Naive B cell (primary cell): ENCODE measurements around the gene LMX1B. TPM values are rescaled to one million over a fixed set of nuclear protein-coding genes. Genes with fewer than 3 reads are reported as not detected.
A peak's percentile ranks its signal among the peaks of the same experiment; 100 is the strongest.

ENCODE experiments used
- ATAC-seq, 2 donors: fragments of 150-1000 bp; cut with Tn5 transposase; 2 replicates each; pipeline ENCODE4 v1.10.0; 2021; ENCODE audit warnings: low read depth in 2 of 2, mild to moderate bottlenecking in 2 of 2, moderate library complexity in 2 of 2
- DNase-seq: peaks from one replicate; pipeline ENCODE4 v3.0.0; 2022
- H3K27ac Mint-ChIP-seq, 6 donors: one replicate each; pipeline ENCODE4 v1.8.0; 2020 to 2022; ENCODE audit warnings: mild to moderate bottlenecking in 6 of 6, mixed read lengths in 6 of 6, moderate library complexity in 5 of 6, inconsistent platforms in 2 of 6
- H3K27me3 Mint-ChIP-seq, 3 donors: one replicate each; pipeline ENCODE4 v1.8.0; 2021 to 2022; ENCODE audit warnings: mixed read lengths in 3 of 3, mild to moderate bottlenecking in 1 of 3
- H3K36me3 Mint-ChIP-seq, 2 donors: one replicate each; pipeline ENCODE4 v1.8.0; 2020 to 2022; ENCODE audit warnings: mixed read lengths in 2 of 2, inconsistent platforms in 1 of 2, mild to moderate bottlenecking in 1 of 2
- H3K4me1 Mint-ChIP-seq, 3 donors: one replicate each; pipeline ENCODE4 v1.8.0; 2020 to 2022; ENCODE audit warnings: mixed read lengths in 3 of 3, inconsistent platforms in 1 of 3, mild to moderate bottlenecking in 1 of 3, moderate library complexity in 1 of 3
- H3K4me3 Mint-ChIP-seq, 8 donors: one replicate each; pipeline ENCODE4 v1.8.0; 2020 to 2022; ENCODE audit warnings: mild to moderate bottlenecking in 8 of 8, mixed read lengths in 8 of 8, moderate library complexity in 8 of 8, inconsistent platforms in 2 of 8
- H3K9me3 Mint-ChIP-seq, 7 donors: one replicate each; pipeline ENCODE4 v1.8.0; 2020 to 2022; ENCODE audit warnings: mixed read lengths in 7 of 7, mild to moderate bottlenecking in 5 of 7, inconsistent platforms in 2 of 7, moderate library complexity in 1 of 7
- polyA plus RNA-seq, 6 donors: library from polyadenylated mRNA; unstranded; fragments of 300-500 nt; fragmentation: Illumina TruSeq; gene quantifications; one replicate each; pipeline ENCODE4 v1.2.3, GENCODE V29; 2021; ENCODE audit warnings: low read depth in 6 of 6

Gene LMX1B
- polyA plus RNA-seq, 6 donors from 2014 or later = not detected

DNA sequence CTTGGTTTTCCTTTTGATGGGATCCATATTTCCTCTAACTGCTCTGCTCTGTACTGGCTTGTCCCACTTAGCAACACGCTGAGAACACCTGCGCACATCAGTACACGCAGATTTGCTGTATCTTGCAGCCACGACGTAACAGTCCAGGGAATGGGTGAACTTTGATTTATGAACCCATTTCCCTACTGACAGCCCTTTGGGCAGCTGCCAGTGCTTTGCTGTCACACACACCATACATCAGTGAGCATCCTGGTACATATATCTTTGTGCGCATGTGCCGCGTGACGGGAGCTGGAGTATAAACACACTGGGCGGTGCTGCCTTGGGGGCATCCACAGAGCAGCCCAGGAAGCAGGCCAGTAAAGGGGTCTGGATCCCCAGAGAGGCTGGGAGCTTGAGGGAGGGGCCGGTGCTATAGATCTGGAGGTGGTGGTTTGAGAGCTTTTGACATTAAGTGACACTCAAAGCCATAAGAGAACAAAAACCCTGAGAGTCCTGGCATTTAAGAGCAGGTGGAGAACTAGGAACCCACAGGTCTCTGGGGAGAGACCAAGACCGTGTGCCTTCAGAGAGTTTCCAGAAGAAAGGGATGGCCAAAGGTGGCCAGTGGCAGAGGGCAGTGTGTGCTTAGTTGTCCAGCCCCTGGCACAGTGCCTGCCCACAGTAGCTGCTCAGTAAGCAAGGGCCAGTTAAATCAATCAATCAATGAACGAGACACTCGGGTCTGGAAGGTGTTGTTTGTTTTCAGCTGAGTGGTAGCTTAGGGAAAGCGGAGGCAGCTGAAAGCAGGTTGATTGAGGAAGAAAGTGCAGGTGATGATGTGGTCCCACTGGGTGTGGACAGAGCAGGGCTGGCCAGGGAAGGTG lies 53.7 kb downstream of the LMX1B start:
- peak overlapping the region in 1 of 8 donors; percentile 11 for H3K4me3 Mint-ChIP-seq
- H3K4me1 Mint-ChIP-seq = peaks cover 8 to 26% (median 17%) of the 10 kb centered on the region in 3 donors
- H3K27me3 Mint-ChIP-seq = peaks cover 13 to 46% (median 22%) of the 10 kb centered on the region in 3 donors
- no peaks in the 10 kb centered on the region for H3K36me3 Mint-ChIP-seq
- ATAC-seq (no peak), DNase-seq (no peak)
- H3K9me3 Mint-ChIP-seq = no peaks in the 10 kb centered on the region
- peak overlapping the region in 1 of 6 donors; percentile 70 for H3K27ac Mint-ChIP-seq

DNA sequence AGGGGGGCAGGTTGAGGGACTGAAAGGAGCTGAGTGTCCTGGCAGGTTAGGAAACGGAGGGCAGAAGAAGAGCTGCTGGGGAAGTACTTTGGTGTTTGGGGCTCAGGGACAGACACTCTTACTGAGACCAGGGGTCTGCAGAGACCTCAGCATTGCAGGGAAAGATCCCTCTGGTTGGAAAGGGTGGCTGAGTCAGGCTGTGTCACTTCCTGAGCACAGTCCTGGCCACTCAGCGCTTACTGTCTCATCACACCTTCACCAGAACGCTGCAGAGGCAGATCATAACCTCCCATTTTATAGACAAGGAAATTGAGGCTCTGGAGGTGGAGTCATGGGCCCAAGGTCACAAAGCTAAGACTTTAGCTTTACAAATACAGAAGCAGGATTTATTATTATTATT lies 54.3 kb downstream of the LMX1B start:
- H3K36me3 Mint-ChIP-seq = no peaks in the 10 kb centered on the region
- H3K4me3 Mint-ChIP-seq = no peak overlapping the region
- peaks cover 13 to 44% (median 25%) of the 10 kb centered on the region in 3 donors for H3K27me3 Mint-ChIP-seq
- ATAC-seq = no peak
- H3K9me3 Mint-ChIP-seq = no peaks in the 10 kb centered on the region
- DNase-seq = no peak
- H3K27ac Mint-ChIP-seq = no peak overlapping the region
- H3K4me1 Mint-ChIP-seq = peaks cover 8 to 26% (median 17%) of the 10 kb centered on the region in 3 donors

GRCh38 chr9:126669108-126669507 lies 55.4 kb downstream of the LMX1B start:
- no peak overlapping the region for H3K4me3 Mint-ChIP-seq
- peaks cover 8 to 23% (median 17%) of the 10 kb centered on the region in 3 donors for H3K4me1 Mint-ChIP-seq
- no peak overlapping the region for H3K27ac Mint-ChIP-seq
- H3K9me3 Mint-ChIP-seq = no peaks in the 10 kb centered on the region
- DNase-seq = no peak
- H3K36me3 Mint-ChIP-seq = no peaks in the 10 kb centered on the region
- peaks cover 18 to 46% (median 36%) of the 10 kb centered on the region in 3 donors for H3K27me3 Mint-ChIP-seq
- ATAC-seq = no peak

DNA sequence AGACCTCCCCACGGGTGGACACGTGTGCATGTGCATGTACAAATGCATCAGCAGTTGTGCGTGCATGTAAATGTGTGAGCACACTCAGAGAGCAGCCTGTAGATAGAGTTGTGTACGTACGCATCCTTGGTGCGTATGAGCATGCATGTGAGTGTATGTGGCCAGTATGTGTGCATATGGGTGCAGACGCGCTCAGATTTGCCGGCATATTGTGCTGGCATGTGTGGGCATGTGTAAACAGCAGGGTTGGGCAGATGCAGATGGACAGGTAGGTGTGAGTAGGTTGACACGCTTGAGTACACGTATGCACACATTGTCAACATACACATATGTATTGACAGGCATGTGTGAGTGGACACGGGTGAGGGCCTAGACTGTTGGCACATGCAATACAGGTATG lies 56.5 kb downstream of the LMX1B start:
- Mint-ChIP-seq H3K27ac (no peak overlapping the region), H3K27me3 (peaks cover 22 to 48% (median 34%) of the 10 kb centered on the region in 3 donors), H3K4me3 (no peak overlapping the region), H3K4me1 (peaks cover 13 to 20% (median 15%) of the 10 kb centered on the region in 3 donors), H3K9me3 (no peaks in the 10 kb centered on the region), H3K36me3 (no peaks in the 10 kb centered on the region)
- DNase-seq = no peak
- no peak for ATAC-seq

DNA sequence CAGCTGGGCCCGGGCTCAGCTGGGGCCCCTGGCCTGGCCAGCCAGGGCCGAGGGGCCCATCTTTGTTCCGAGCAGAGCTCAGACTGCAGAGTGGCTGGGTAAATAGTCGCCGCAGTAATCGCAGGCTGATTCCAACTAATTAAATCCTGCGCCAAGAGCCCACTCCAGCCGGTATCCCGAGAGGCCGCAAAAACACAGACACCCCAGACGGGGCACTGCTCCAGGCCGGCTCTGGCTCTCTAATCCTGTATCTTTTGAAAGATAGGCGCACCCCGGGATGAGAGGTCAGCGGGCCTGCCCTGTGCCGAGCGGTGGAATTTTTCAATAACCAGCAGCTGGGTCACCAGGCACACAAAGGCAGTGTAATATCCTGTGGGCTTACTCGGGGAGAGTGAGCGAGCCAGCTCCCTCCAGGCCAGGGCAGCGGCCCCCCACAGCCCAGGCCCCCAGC lies 57.7 kb downstream of the LMX1B start:
- DNase-seq (no peak), ATAC-seq (no peak)
- H3K9me3 Mint-ChIP-seq = peaks cover 0 to 5% (median 2%) of the 10 kb centered on the region in 7 donors
- no peak overlapping the region for H3K4me3 Mint-ChIP-seq
- H3K36me3 Mint-ChIP-seq = peaks cover 0 to 7% of the 10 kb centered on the region in 2 donors
- peaks cover 9 to 16% (median 14%) of the 10 kb centered on the region in 3 donors for H3K4me1 Mint-ChIP-seq
- no peak overlapping the region for H3K27ac Mint-ChIP-seq
- peaks cover 25 to 44% (median 41%) of the 10 kb centered on the region in 3 donors for H3K27me3 Mint-ChIP-seq

DNA sequence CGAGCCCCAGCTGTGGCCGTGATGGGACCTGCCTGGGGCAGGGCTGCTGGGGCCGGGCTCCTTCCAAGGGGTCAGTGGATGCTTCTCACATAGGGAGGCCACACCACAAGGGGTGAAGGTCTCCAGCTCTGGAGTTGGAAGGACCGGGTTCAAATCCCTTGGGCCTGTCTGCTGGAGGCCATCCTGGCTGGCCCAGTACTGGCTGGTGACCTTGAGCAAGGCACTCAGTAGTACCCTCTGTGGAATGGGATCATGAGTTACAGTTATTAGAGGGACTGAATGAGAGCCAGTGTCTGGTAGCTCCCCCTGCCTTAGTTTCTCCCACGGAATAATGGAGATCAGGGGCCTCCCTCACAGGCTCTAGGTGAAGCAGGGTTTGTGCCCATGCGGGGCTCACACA lies 58.3 kb downstream of the LMX1B start:
- Mint-ChIP-seq H3K9me3 (peaks cover 0 to 5% (median 2%) of the 10 kb centered on the region in 7 donors), H3K36me3 (peaks cover 0 to 8% of the 10 kb centered on the region in 2 donors), H3K27ac (no peak overlapping the region), H3K4me1 (peaks cover 8 to 14% (median 12%) of the 10 kb centered on the region in 3 donors), H3K4me3 (no peak overlapping the region), H3K27me3 (peaks cover 28 to 46% (median 44%) of the 10 kb centered on the region in 3 donors)
- no peak for ATAC-seq
- DNase-seq = no peak

GRCh38 chr9:126672634-126673284 lies 59.0 kb downstream of the LMX1B start:
- H3K4me1 Mint-ChIP-seq = peaks cover 13 to 15% (median 14%) of the 10 kb centered on the region in 3 donors
- peaks cover 0 to 8% (median 2%) of the 10 kb centered on the region in 7 donors for H3K9me3 Mint-ChIP-seq
- no peak overlapping the region for H3K27ac Mint-ChIP-seq
- H3K27me3 Mint-ChIP-seq = peaks cover 36 to 53% (median 51%) of the 10 kb centered on the region in 3 donors
- DNase-seq = no peak
- peaks cover 0 to 8% of the 10 kb centered on the region in 2 donors for H3K36me3 Mint-ChIP-seq
- H3K4me3 Mint-ChIP-seq = no peak overlapping the region
- no peak for ATAC-seq

- peaks cover 13 to 15% (median 14%) of the 10 kb centered on the region in 3 donors for H3K4me1 Mint-ChIP-seq
- peaks cover 0 to 8% of the 10 kb centered on the region in 2 donors for H3K36me3 Mint-ChIP-seq
- H3K27ac Mint-ChIP-seq = peak overlapping the region in 1 of 6 donors; percentile 22
- peaks cover 0 to 8% (median 2%) of the 10 kb centered on the region in 7 donors for H3K9me3 Mint-ChIP-seq
- H3K27me3 Mint-ChIP-seq = peaks cover 44 to 59% (median 56%) of the 10 kb centered on the region in 3 donors
- ATAC-seq (no peak), DNase-seq (no peak)
- peak overlapping the region in 1 of 8 donors; percentile 15 for H3K4me3 Mint-ChIP-seq
Observed at GRCh38 chr9:126673689-126674364, 60.1 kb downstream of the LMX1B start.

DNA sequence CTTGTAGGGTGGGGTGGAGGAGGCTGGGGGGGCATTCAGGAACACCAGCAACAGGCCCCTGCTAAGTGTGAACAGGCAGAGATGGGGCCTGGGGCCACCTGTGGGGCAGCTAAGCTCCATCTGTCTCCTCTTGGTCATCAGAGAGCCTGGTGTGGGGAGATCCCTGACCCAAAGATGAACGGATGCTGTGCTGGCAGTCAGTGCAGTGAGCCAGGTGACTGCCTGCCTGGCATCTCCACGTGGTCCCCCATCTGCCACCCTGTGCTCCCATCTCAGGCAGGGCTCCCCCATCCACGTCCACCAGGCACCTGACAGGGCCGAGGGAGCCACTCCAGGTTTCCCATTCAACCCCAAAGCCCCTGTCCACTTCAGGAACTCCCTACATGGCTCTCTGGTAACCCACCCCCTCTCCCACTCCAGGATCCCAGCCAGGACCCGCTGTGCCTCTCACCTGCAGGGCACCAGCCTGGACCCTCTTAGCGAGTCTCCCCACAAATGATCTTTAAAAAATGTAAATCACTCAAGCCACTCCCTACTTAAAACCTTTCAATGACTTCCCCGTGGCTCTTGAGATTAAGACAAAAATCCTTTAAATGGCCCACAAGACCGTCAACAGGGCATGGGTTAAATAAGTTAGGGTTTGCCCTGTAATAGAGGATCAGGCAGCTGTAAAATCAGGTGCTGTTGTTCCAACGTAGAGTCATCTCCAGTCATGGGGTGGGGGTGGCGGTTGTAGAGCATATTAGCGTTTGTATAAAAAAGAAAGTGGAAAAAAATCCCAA lies 60.8 kb downstream of the LMX1B start:
- Mint-ChIP-seq H3K9me3 (peaks cover 0 to 8% (median 2%) of the 10 kb centered on the region in 7 donors), H3K4me3 (peak overlapping the region in 2 of 8 donors; percentile 27 to 41), H3K36me3 (peaks cover 0 to 8% of the 10 kb centered on the region in 2 donors), H3K4me1 (peaks cover 13 to 15% (median 14%) of the 10 kb centered on the region in 3 donors), H3K27ac (no peak overlapping the region), H3K27me3 (peaks cover 51 to 66% (median 63%) of the 10 kb centered on the region in 3 donors)
- DNase-seq (no peak), ATAC-seq (no peak)

DNA sequence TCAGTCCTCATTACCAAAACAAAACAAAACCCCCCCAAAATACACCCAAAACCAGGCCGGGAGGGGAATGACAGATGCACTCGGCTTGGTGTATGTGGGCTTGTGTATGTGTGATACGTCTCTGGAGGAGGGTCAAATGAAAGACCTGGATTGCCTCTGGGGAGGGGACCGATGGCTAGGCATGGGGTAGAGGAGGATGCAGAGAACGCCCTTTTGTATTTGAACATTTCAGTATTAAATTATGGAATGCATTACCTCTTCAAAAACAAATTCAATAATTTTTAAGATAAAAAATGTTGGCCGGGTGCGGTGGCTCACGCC lies 61.4 kb downstream of the LMX1B start:
- DNase-seq (no peak), ATAC-seq (no peak)
- H3K36me3 Mint-ChIP-seq = peaks cover 0 to 8% of the 10 kb centered on the region in 2 donors
- peaks cover 55 to 71% (median 69%) of the 10 kb centered on the region in 3 donors for H3K27me3 Mint-ChIP-seq
- H3K4me1 Mint-ChIP-seq = peaks cover 13 to 15% (median 14%) of the 10 kb centered on the region in 3 donors
- H3K27ac Mint-ChIP-seq = no peak overlapping the region
- H3K4me3 Mint-ChIP-seq = peak overlapping the region in 1 of 8 donors; percentile 27
- H3K9me3 Mint-ChIP-seq = peaks cover 0 to 8% (median 2%) of the 10 kb centered on the region in 7 donors

GRCh38 chr9:126676102-126676684 lies 62.5 kb downstream of the LMX1B start:
- peaks cover 0 to 8% of the 10 kb centered on the region in 2 donors for H3K36me3 Mint-ChIP-seq
- peaks cover 0 to 8% (median 2%) of the 10 kb centered on the region in 7 donors for H3K9me3 Mint-ChIP-seq
- peak overlapping the region in 4 of 8 donors; percentile 4 to 71 (median 26) for H3K4me3 Mint-ChIP-seq

DNA sequence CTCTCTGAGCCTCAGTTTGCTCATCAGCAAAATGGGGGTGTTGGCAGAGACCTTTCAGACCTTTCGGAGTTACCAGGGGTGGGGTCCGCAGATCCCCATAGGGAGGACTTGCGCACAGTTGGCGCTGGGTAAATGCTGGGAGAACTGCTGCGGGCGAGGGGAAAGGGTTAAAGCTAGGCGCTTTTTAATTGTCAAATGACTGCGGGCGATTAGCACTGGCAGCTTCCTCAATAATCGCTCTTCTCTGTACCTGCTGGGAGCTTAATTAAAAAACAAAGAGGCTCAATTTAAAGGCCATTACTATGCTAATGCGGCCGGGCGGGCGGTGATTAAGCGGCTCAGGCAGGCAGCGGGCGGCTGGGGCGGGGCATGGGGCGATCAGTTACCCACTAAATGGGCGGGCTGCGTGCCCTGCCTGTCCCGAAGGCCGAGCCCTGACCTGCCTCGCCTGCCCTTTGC lies 63.0 kb downstream of the LMX1B start:
- no peak for DNase-seq
- no peak for ATAC-seq
- Mint-ChIP-seq H3K27me3 (peaks cover 68 to 86% (median 83%) of the 10 kb centered on the region in 3 donors), H3K9me3 (peaks cover 0 to 8% (median 2%) of the 10 kb centered on the region in 7 donors), H3K4me3 (peak overlapping the region in 1 of 8 donors; percentile 23), H3K4me1 (peaks cover 13 to 15% (median 14%) of the 10 kb centered on the region in 3 donors), H3K27ac (no peak overlapping the region), H3K36me3 (peaks cover 0 to 8% of the 10 kb centered on the region in 2 donors)

More at GRCh38 chr9:126676102-126676684, 62.5 kb downstream of the LMX1B start:
- ATAC-seq (no peak), DNase-seq (no peak)
- peaks cover 65 to 82% (median 80%) of the 10 kb centered on the region in 3 donors for H3K27me3 Mint-ChIP-seq
- peaks cover 13 to 15% (median 14%) of the 10 kb centered on the region in 3 donors for H3K4me1 Mint-ChIP-seq
- H3K27ac Mint-ChIP-seq = peak overlapping the region in 1 of 6 donors; percentile 17
